Gastroesophageal sphincter (tissue), 4 donors: ENCODE data around the gene RALY. TPM values are rescaled to one million over a fixed set of nuclear protein-coding genes. Genes with fewer than 3 reads are reported as not detected.

Experiments
- ATAC-seq: fragments of 150-250 bp; one replicate; pipeline ENCODE4 v1.9.1; 2016; ENCODE audit warnings: mild to moderate bottlenecking, moderate library complexity
- H3K27ac ChIP-seq, 4 donors: fragments of 200-600 bp; sonication (generic) in 3 of 4; 1 replicate in 3 of 4; 2 replicates in 1 of 4; pipeline ENCODE4 v1.5.1; 2016 to 2019
- H3K27me3 ChIP-seq: fragments of 200-600 bp; sonication (generic); one replicate; pipeline ENCODE4 v1.5.1; 2019
- H3K36me3 ChIP-seq, 2 donors: fragments of 200-600 bp; sonication (generic); one replicate each; pipeline ENCODE4 v1.5.1; 2019; ENCODE audit warnings: control low read depth in 1 of 2
- H3K4me1 ChIP-seq, 3 donors: fragments of 200-600 bp; sonication (generic); 1 replicate in 2 of 3; 2 replicates in 1 of 3; pipeline ENCODE4 v1.5.1; 2016 to 2019; ENCODE audit warnings: control low read depth in 2 of 3
- H3K4me3 ChIP-seq, 2 donors: fragments of 200-600 bp; sonication (generic); one replicate each; pipeline ENCODE4 v1.5.1; 2019; ENCODE audit warnings: mild to moderate bottlenecking in 1 of 2, moderate library complexity in 1 of 2
- H3K9me3 ChIP-seq, 3 donors: fragments of 200-600 bp; sonication (generic); one replicate each; pipeline ENCODE4 v1.5.1; 2017 to 2019; ENCODE audit warnings: control low read depth in 2 of 3
- CTCF ChIP-seq, 4 experiments: fragments of 200-600 bp in 2 of 4; fragments of 450-650 bp in 2 of 4; sonication (generic) in 1 of 4; IDR thresholded peaks; one replicate each; pipeline ENCODE4 v1.5.1; 2017 to 2019; ENCODE audit warnings: antibody characterized with exemption in 4 of 4, mild to moderate bottlenecking in 2 of 4, moderate library complexity in 2 of 4
- EP300 ChIP-seq: sonication (generic); formaldehyde crosslinking; IDR thresholded peaks from one replicate; pipeline ENCODE4 v1.6.1; 2017; ENCODE audit warnings: antibody characterized with exemption, mild to moderate bottlenecking
- POLR2A ChIP-seq, 2 donors: fragments of 450-650 bp; IDR thresholded peaks; one replicate each; pipeline ENCODE4 v1.6.1; 2017; ENCODE audit warnings: antibody characterized with exemption in 2 of 2, mild to moderate bottlenecking in 2 of 2, moderate library complexity in 1 of 2
- POLR2AphosphoS5 ChIP-seq: sonication (generic); formaldehyde crosslinking; IDR thresholded peaks from one replicate; pipeline ENCODE4 v1.6.1; 2017; ENCODE audit warnings: antibody characterized with exemption
- WGBS, 2 donors: methylation state at CpG; one replicate each; pipeline ENCODE4 v1.1.5; 2018; ENCODE audit warnings: low coverage in 1 of 2; 5-methylcytosine and 5-hydroxymethylcytosine counted together
- total RNA-seq, 4 donors: library from RNA; depleted of rRNA; stranded (reverse); fragments of >200 nt; gene quantifications; one replicate each; pipeline ENCODE4 v1.1.0, GENCODE V29; 2016

RALY gene
- total RNA-seq, result 100 to 1,000 TPM in 1 of 4 donors, 10 to 100 TPM in 3; 76.6 to 124 (median 98.8) TPM

GRCh38 chr20:33993576-33994221, at the start of gene RALY:
Gene RALY (plus strand): TSS chr20:33993911. CDS start chr20:34072075, 78,164 bp downstream.
- Histone ChIP-seq H3K27ac (peak within 1 kb of the TSS; percentile 88 to 99 (median 95)), H3K4me3 (peak within 1 kb of the TSS; percentile 88 to 99), H3K4me1 (peaks cover 4 to 54% (median 34%) of the 10 kb centered on the region in 3 donors), H3K27me3 (no peaks in the 10 kb centered on the region), H3K9me3 (no peaks in the 10 kb centered on the region), H3K36me3 (peaks cover 0 to 4% of the 10 kb centered on the region in 2 donors)
- WGBS, 2 donors, result 0 to 3% methylated on average over 10 to 12 of the region's 72 CpGs
- ATAC-seq, result peak; percentile 89
- TF ChIP-seq POLR2AphosphoS5 (peak; percentile 68), POLR2A (IDR thresholded peaks at IDR 0.05) (peak; percentile 94 to 95), EP300 (no peak), CTCF (IDR thresholded peaks at IDR 0.05) (peak in 2 of 4 experiments; percentile 4 to 14)

DNA sequence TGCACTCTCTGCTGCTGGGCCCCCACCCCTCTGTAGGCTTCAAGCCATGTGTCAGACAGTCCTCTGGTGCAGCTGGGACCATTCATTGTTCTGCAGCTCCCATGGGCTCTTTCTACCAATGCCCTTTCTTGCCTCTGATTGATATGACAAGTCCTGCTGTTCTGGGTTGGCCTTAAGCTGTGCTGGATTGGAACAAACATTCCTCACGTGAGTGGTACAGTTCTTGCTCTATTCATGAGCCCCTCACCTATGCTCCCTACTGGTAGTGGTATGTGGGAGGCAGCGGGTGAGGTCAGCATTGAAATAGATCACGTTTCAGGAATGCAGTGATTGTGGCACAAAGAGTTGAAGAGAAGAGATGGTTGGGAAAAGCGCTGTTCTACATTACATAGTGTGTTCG, 48.8 kb upstream of the RALY start:
- Histone ChIP-seq H3K4me3 (no peak overlapping the region), H3K27me3 (no peaks in the 10 kb centered on the region), H3K36me3 (no peaks in the 10 kb centered on the region), H3K27ac (no peak overlapping the region), H3K4me1 (no peaks in the 10 kb centered on the region), H3K9me3 (peaks cover 0 to 17% (median 0%) of the 10 kb centered on the region in 3 donors)
- no peak for ATAC-seq
- WGBS, 2 donors, result 76% methylated on average over 3 of the region's 5 CpGs; no CpG with 5 or more reads in 1 of the 2 donors
- no peak for TF ChIP-seq CTCF (IDR thresholded peaks at IDR 0.05)
- no peak for TF ChIP-seq POLR2AphosphoS5
- TF ChIP-seq POLR2A (IDR thresholded peaks at IDR 0.05), result no peak
- TF ChIP-seq EP300, result no peak

GRCh38 chr20:33945391-33946081, 48.2 kb upstream of the RALY start:
- Histone ChIP-seq H3K27ac (no peak overlapping the region), H3K36me3 (no peaks in the 10 kb centered on the region), H3K27me3 (no peaks in the 10 kb centered on the region), H3K9me3 (peaks cover 0 to 17% (median 0%) of the 10 kb centered on the region in 3 donors), H3K4me1 (no peaks in the 10 kb centered on the region), H3K4me3 (no peak overlapping the region)
- no peak for ATAC-seq
- TF ChIP-seq POLR2AphosphoS5, result no peak
- TF ChIP-seq EP300, result no peak
- no peak for TF ChIP-seq POLR2A (IDR thresholded peaks at IDR 0.05)
- TF ChIP-seq CTCF (IDR thresholded peaks at IDR 0.05), result no peak
- WGBS, 2 donors, result 84% methylated on average over 4 of the region's 5 CpGs; no CpG with 5 or more reads in 1 of the 2 donors

- no peak overlapping the region for H3K27ac ChIP-seq
- no peak for ATAC-seq
- 39 to 43% methylated on average over 2 of the region's 2 CpGs for WGBS, 2 donors
Measured at GRCh38 chr20:33947709-33948295, 45.9 kb upstream of the RALY start.

More at GRCh38 chr20:33947709-33948295, 45.9 kb upstream of the RALY start:
- H3K4me1 ChIP-seq, result no peaks in the 10 kb centered on the region
- TF ChIP-seq POLR2A (IDR thresholded peaks at IDR 0.05) (no peak), EP300 (no peak), CTCF (IDR thresholded peaks at IDR 0.05) (peak in 2 of 4 experiments; percentile 15 to 40), POLR2AphosphoS5 (no peak)
- no peak overlapping the region for H3K4me3 ChIP-seq
- H3K36me3 ChIP-seq, result no peaks in the 10 kb centered on the region
- peaks cover 0 to 17% (median 0%) of the 10 kb centered on the region in 3 donors for H3K9me3 ChIP-seq
- no peaks in the 10 kb centered on the region for H3K27me3 ChIP-seq
